Suppressor macrophage treated with lipopolysaccharide for 1 hour (primary cell): ENCODE data around the gene DNMT3A.

ENCODE experiments used
- DNase-seq, 3 donors: peaks; one replicate each; pipeline ENCODE4 v3.0.0-alpha.2; 2020 to 2022

DNMT3A gene

DNA sequence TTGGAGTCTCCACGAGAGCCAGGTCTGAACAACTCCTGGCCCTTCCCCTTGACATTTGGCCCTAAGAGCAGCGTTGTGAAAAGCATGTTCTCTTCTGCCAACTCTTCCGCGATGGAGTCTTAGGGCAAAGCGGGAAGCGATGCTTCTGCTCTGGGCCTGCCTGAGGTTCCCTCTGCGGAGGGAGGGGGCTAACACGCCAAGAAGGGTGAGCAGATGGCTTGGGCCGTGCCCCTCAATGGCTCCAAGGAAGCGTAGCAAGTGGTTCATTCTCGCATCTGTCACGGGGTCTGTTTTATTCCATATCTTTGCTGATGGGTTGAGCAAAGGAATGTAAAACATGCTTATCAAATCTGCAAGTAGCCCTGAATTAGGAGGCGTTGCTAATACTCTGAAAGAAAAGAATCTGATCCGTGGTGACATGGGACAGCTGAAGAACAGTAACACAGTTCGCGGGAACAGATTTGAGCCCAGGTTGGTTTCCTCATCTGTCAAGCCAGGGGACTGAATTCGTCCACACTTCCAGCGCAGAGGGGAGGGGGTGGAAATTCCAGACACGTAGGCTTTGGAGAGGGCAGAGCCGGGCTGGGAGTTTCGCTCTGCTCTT is 38.0 kb downstream of the DNMT3A start:
- no peak for DNase-seq

- DNase-seq = peak; percentile 43 to 58 (median 56)
Observed at GRCh38 chr2:25302758-25303375, 38.9 kb downstream of the DNMT3A start.

- peak; percentile 89 to 93 (median 93) for DNase-seq
Observed at GRCh38 chr2:25301453-25302352, 40.0 kb downstream of the DNMT3A start.

DNA sequence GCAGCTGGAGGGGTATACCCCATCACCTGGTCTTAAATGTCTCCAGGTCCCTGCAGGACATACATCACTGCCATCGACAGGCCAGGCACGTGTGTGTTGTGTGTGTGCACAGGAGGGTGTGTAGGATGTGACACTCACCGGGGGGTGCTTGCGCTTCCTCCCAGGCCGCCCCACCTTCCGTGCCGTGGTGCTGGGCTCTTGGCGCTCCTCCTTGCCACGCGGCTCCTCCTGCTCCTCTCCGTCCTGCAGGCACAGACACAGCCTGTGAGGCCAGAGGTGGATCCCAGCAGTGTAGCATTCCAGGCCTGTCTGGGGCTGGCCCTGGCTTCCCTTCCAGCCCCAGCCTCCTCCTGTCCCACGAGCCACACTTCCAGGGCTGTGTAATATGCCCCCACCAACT is 41.7 kb downstream of the DNMT3A start:
- DNase-seq = no peak

DNA sequence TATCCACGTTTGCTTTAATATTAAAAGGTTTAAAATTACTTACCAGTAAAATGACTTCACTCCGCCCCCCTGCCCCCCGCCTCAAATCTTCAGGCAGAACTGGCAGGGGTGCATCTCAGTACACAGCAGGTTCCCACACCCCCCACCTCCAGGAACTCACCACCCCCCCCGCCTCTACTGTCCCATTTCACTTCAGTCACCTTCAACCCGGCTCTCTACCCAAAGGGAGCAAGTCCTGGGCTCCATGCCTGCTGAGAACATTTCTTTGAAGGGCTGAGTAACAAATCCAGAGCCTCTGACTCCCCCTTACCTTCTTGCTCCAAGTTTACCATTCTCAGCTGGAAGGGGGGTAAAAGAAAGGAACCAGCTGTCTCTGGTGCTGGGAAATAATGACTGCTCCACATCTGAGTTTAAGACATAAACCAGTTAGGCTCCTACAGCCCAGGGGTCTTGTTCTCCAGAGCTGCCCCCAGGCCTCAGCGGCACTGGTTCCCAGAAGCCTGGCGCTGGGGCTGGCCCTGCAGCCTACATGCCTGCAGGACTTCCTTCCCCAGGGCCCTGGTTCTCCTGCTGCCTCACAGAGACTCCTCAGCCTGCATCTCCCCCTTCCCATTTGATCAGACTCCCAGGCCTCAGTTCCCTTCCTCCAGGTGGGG is 42.8 kb downstream of the DNMT3A start:
- no peak for DNase-seq

- no peak for DNase-seq
Observed at GRCh38 chr2:25297738-25298137, 44.0 kb downstream of the DNMT3A start.

GRCh38 chr2:25295621-25296020 is 46.1 kb downstream of the DNMT3A start:
- DNase-seq = no peak

DNA sequence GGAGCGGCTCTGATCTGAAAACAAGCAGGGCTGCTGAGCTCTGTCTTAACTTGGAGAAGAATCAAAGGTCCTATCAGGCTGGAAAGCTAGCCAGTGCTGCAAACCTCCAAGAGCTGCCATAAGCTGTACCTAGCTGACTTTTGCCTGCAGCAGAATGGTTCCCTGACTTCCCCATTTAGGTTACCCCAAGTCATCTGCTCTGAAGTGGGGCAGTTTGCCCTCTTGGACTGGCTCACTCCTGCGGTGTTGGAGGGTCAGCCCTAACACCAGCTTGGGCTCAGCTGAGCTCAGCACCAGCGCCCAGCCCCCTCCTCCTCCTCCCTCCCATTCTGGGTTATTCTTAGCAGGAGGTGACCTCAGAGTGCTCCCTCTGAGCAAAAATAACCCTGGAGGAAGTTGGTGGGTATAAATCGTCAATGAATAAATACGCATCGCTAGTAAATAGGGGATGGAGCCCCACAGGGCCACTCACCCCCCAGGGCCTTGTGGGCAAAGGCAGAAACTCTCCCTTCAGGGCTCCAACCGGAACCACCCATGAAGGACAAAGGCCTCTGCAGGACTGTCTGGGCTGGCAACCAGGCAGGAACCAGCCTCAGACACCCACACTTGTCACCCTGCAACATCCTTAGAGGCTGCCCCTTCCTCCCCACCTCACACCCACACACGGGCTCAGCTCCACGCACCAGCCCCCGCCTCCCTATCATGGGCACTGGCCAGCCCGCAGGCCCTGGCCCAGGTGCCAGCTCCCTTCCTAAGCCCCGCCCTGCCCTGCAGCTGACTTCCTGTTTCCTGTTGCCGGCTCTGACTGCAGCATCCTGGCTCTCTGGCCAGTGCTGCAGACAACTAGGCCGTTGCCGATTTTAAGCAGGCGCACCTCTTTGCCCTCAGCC is 46.9 kb downstream of the DNMT3A start:
- peak; percentile 64 to 72 (median 66) for DNase-seq

DNA sequence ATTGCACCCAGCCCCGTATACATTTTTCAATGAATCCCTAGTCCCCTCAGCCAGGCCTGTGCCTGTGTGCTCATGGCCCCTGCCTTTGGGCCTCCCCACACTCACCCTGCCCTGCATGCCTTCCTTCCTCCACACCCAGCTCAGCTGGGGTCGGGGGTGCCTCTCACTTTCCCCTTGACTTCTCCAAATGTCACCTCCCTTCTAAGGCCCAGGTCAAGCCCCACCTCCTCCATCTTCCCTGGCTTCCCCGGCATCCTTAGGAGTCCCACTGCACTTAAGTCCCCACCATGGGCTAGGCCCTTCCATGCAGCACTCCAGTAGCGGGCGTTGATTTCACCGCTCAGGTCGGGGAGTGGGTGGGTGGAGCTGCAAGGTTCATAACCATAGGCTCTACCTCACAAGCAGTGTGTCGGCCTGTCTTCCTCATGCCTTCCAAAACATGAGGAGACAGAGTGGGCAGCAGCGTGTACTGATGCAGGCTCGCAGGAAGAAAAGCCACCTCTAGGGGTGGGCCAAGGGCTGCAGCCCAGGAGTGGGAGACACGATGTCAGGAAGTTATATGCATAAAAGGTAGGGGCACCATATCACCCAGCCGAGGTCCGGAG is 47.7 kb downstream of the DNMT3A start:
- no peak for DNase-seq

GRCh38 chr2:25293145-25293544 is 48.6 kb downstream of the DNMT3A start:
- DNase-seq = no peak

GRCh38 chr2:25292408-25292807 is 49.3 kb downstream of the DNMT3A start:
- DNase-seq = no peak

- DNase-seq = no peak
Observed at GRCh38 chr2:25290811-25291495, 50.8 kb downstream of the DNMT3A start.

- DNase-seq = no peak
Observed at GRCh38 chr2:25286723-25287483, 54.8 kb downstream of the DNMT3A start.

DNA sequence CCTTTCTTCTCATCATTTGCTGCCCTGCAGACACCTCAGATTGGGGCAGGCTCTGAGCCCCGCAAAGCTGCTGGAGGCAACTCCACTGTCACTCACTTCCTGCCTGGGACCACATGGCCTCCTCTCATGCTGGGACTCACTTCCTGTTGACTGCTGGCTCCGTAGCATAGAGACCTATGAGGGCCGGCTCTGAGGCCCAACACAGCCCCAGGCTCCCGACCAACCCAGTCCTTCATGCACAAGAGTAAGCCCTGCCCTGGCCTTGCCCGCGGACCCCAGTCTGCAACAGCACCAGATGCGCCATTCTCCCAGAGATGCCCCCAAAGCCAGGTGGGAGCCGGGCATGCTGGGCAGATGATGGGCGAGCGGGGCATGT is 55.7 kb downstream of the DNMT3A start:
- DNase-seq = peak; percentile 57 to 66 (median 59)

- DNase-seq = no peak
Observed at GRCh38 chr2:25285265-25286024, 56.3 kb downstream of the DNMT3A start.

- DNase-seq = no peak
Observed at GRCh38 chr2:25284756-25285155, 57.0 kb downstream of the DNMT3A start.

DNA sequence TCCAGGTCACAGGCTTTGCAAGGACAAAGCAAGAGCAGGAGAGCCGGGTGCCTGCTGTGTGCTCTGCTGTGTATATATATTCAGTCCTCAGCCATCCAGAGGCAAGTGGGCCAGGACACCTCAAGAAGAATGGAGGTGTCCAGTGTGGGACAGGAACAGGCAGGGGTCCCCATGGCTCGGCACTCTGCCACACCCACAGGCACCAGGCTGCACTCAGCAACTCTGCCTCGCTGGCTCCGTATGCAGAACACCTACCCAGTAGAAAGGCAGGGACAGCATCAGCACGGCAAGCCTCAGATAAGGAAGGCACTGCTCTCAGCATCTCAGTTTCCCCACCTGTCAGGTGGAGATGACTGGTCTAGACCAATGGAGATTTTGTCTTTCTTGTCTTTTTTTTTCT is 57.8 kb downstream of the DNMT3A start:
- DNase-seq = no peak

- no peak for DNase-seq
Observed at GRCh38 chr2:25281941-25282340, 59.8 kb downstream of the DNMT3A start.

- no peak for DNase-seq
Observed at GRCh38 chr2:25281522-25281921, 60.2 kb downstream of the DNMT3A start.
